ENCODE data around the gene LDAH. TPM values are rescaled to one million over a fixed set of nuclear protein-coding genes. Genes with fewer than 3 reads are reported as not detected.
A peak's percentile ranks its signal among the peaks of the same experiment; 100 is the strongest.

The LDAH gene
- total and polyA plus RNA-seq, 2 experiments from 2014 or later, result 12.1 to 37.5 TPM

DNA sequence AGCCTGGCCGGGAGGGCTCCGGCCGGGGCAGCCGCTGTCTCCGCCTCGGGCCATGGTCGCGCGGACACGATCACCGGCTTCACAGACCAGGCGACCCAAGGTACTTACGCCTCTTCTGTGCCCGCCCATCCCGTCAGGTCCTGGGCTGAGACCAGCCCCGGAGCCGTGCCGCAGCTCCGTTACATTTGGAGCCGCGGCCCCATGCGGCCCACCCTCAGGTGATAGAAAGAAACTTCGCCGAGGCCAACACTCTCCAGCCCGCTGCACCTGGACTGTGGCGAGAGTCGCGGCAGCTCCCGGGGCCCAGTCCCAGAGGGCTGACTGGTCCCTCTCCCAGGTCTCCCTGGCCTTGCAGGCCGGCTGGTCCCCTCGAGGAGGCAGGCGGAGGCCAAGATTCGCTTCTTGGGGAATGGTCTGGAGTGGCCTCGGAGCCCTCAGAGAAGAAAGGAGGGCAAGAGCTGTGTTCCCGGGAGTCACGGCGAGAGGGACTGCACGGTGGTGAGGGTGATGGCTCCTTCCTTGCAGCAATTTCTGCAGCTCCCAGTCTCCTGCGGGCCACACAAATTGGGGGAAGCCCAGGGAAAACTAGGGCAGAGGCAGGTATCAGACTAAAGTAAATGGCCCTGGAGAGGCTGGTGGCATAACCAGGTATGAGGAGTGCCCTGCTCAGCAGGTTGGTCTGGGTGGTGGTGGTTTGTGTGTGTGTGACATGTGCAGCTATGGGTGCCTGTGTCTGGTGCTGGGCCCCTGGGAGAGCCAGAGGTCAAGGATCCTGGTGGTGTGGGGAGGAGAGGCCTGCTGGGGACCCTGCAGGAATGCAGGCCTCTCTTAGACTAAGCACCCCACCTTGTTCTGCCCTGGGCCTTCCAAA is 155.1 kb downstream of the LDAH start:
- Histone ChIP-seq H3K27me3 (ENCODE audit: insufficient read depth) (peaks cover 96% of the 10 kb centered on the region), H3K9me2 (ENCODE audit: insufficient read depth) (no peaks in the 10 kb centered on the region), H3K4me2 (peak overlapping the region; percentile 84), H3F3A (replicated peaks; ENCODE audit: low read depth) (peaks cover 3% of the 10 kb centered on the region; the same call in 1 of the 2 replicates), H4K20me1 (replicated peaks; ENCODE audit: insufficient read depth) (no peaks in the 10 kb centered on the region; the same call in 1 of the 2 replicates), H2AFZ (peak overlapping the region; percentile 96), H3K4me1 (ENCODE audit: insufficient read depth) (peaks cover 42% of the 10 kb centered on the region), H3K27ac (ENCODE audit: low read depth) (no peak overlapping the region), H3K4me3 (peak overlapping the region; percentile 63), H3K79me2 (replicated peaks; ENCODE audit: insufficient read depth) (no peaks in the 10 kb centered on the region), H3K36me3 (ENCODE audit: insufficient read depth) (no peaks in the 10 kb centered on the region)
- peak; percentile 94 for TF ChIP-seq EZH2 (IDR thresholded peaks at IDR 0.05; ENCODE audit: low read depth, unreplicated experiment)
- TF ChIP-seq EZH2phosphoT487 (IDR thresholded peaks at IDR 0.05; ENCODE audit: unreplicated experiment), result peak; percentile 90
- TF ChIP-seq ZNF462 (CRISPR knock-in tag; IDR thresholded peaks at IDR 0.05), result no peak
- Mint-ChIP-seq H3K4me1 (peaks cover 48% of the 10 kb centered on the region), H3K27me3 (ENCODE audit: insufficient read depth, low read depth, poor library complexity) (peaks cover 93% of the 10 kb centered on the region), H3K27ac (no peak overlapping the region), H3K4me3 (peak overlapping the region; percentile 60), H3K36me3 (ENCODE audit: low read depth) (no peaks in the 10 kb centered on the region), H3K9me3 (no peaks in the 10 kb centered on the region)
- no peak; the same call in 2 of the 3 replicates for ATAC-seq
- peak; percentile 59 for DNase-seq (ENCODE audit: low spot score)

DNA sequence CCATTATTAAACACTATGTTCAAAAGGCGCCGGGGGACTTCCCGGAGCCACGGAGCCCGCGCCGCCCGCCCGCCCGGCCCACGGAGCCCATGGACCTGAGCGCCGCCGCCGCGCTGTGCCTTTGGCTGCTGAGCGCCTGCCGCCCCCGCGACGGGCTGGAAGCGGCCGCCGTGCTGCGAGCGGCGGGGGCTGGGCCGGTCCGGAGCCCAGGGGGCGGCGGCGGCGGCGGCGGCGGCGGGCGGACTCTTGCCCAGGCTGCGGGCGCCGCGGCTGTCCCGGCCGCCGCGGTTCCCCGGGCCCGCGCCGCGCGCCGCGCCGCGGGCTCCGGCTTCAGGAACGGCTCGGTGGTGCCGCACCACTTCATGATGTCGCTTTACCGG is 155.8 kb downstream of the LDAH start:
- H3K4me3 ChIP-seq, result peak overlapping the region; percentile 76
- DNase-seq (ENCODE audit: low spot score) (no peak), ATAC-seq (no peak)
- H3K27me3 ChIP-seq (ENCODE audit: insufficient read depth), result peaks cover 96% of the 10 kb centered on the region
- H3K36me3 ChIP-seq (ENCODE audit: insufficient read depth), result no peaks in the 10 kb centered on the region
- no peak overlapping the region for H3K27ac Mint-ChIP-seq
- H4K20me1 ChIP-seq (replicated peaks; ENCODE audit: insufficient read depth), result no peaks in the 10 kb centered on the region; the same call in 1 of the 2 replicates
- peaks cover 93% of the 10 kb centered on the region for H3K27me3 Mint-ChIP-seq (ENCODE audit: insufficient read depth, low read depth, poor library complexity)
- no peaks in the 10 kb centered on the region for H3K79me2 ChIP-seq (replicated peaks; ENCODE audit: insufficient read depth)
- peak overlapping the region; percentile 89 for H3K4me2 ChIP-seq
- H3K4me3 Mint-ChIP-seq, result peak overlapping the region; percentile 60; the same call in 1 of the 3 replicates
- no peaks in the 10 kb centered on the region; the same call in 1 of the 2 replicates for H3F3A ChIP-seq (replicated peaks; ENCODE audit: low read depth)
- peaks cover 36% of the 10 kb centered on the region for H3K4me1 ChIP-seq (ENCODE audit: insufficient read depth)
- H2AFZ ChIP-seq, result peak overlapping the region; percentile 96; the same call in 1 of the 2 replicates
- H3K9me3 Mint-ChIP-seq, result no peaks in the 10 kb centered on the region
- no peaks in the 10 kb centered on the region for H3K36me3 Mint-ChIP-seq (ENCODE audit: low read depth)
- H3K9me2 ChIP-seq (ENCODE audit: insufficient read depth), result no peaks in the 10 kb centered on the region
- H3K27ac ChIP-seq (ENCODE audit: low read depth), result no peak overlapping the region
- H3K4me1 Mint-ChIP-seq, result peaks cover 41% of the 10 kb centered on the region
- TF ChIP-seq REST (IDR thresholded peaks at IDR 0.05; ENCODE audit: unreplicated experiment), result no peak
- no peak for TF ChIP-seq ZNF114 (CRISPR knock-in tag; IDR thresholded peaks at IDR 0.05)
- TF ChIP-seq CTCF (conservative IDR thresholded peaks at IDR 0.05; ENCODE audit: low read depth in 2 of 2), result no peak
- no peak for TF ChIP-seq NANOG (IDR thresholded peaks at IDR 0.05; ENCODE audit: borderline replicate concordance)
- no peak for TF ChIP-seq POLR2AphosphoS5 (IDR thresholded peaks at IDR 0.05; ENCODE audit: low read depth)

All from GM23338 (cell line).